ENCODE results near the gene ARV1. TPM values are rescaled to one million over a fixed set of nuclear protein-coding genes. Genes with fewer than 3 reads are reported as not detected.

Gene ARV1
- total and polyA plus RNA-seq, 2 of the 13 experiments (the other 11 are each of a cell fraction or from before 2014, with no cell fraction given), result 13.0 to 15.2 TPM

DNA sequence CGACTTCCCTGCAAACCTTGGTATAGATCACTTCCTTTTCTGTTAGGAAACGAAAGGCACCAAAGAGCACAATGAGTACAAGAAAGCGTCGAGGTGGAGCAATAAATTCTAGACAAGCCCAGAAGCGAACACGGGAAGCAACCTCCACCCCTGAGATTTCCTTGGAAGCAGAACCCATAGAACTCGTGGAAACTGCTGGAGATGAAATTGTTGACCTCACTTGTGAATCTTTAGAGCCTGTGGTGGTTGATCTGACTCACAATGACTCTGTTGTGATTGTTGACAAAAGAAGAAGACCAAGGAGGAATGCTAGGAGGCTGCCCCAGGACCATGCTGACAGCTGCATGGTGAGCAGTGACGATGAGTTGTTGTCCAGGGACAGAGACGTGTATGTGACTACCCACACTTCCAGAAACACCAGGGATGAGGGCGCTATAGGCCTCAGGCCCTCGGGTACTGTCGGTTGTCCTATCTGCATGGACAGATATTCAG, 42.7 kb downstream of the ARV1 start (continued):
- TF ChIP-seq, protein P1, sequence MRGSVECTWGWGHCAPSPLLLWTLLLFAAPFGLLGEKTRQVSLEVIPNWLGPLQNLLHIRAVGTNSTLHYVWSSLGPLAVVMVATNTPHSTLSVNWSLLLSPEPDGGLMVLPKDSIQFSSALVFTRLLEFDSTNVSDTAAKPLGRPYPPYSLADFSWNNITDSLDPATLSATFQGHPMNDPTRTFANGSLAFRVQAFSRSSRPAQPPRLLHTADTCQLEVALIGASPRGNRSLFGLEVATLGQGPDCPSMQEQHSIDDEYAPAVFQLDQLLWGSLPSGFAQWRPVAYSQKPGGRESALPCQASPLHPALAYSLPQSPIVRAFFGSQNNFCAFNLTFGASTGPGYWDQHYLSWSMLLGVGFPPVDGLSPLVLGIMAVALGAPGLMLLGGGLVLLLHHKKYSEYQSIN (CRISPR knock-in tag; IDR thresholded peaks at IDR 0.05; ENCODE audit: borderline replicate concordance), result no peak
- TF ChIP-seq ZNF614 (CRISPR knock-in tag; IDR thresholded peaks at IDR 0.05; ENCODE audit: borderline replicate concordance) (no peak), ZNF282 (IDR thresholded peaks at IDR 0.05; ENCODE audit: partially characterized antibody) (no peak), ARNT2 (CRISPR knock-in tag; IDR thresholded peaks at IDR 0.05; ENCODE audit: low read depth) (no peak), NR1H2 (CRISPR knock-in tag; IDR thresholded peaks at IDR 0.05; ENCODE audit: borderline replicate concordance, low read depth) (no peak), ZFAT (CRISPR knock-in tag; conservative IDR thresholded peaks at IDR 0.05) (no peak), ZNF34 (CRISPR knock-in tag; IDR thresholded peaks at IDR 0.05; ENCODE audit: borderline replicate concordance) (no peak), ZC3H13 (CRISPR knock-in tag; IDR thresholded peaks at IDR 0.05) (no peak)
- TF ChIP-seq, protein P2, sequence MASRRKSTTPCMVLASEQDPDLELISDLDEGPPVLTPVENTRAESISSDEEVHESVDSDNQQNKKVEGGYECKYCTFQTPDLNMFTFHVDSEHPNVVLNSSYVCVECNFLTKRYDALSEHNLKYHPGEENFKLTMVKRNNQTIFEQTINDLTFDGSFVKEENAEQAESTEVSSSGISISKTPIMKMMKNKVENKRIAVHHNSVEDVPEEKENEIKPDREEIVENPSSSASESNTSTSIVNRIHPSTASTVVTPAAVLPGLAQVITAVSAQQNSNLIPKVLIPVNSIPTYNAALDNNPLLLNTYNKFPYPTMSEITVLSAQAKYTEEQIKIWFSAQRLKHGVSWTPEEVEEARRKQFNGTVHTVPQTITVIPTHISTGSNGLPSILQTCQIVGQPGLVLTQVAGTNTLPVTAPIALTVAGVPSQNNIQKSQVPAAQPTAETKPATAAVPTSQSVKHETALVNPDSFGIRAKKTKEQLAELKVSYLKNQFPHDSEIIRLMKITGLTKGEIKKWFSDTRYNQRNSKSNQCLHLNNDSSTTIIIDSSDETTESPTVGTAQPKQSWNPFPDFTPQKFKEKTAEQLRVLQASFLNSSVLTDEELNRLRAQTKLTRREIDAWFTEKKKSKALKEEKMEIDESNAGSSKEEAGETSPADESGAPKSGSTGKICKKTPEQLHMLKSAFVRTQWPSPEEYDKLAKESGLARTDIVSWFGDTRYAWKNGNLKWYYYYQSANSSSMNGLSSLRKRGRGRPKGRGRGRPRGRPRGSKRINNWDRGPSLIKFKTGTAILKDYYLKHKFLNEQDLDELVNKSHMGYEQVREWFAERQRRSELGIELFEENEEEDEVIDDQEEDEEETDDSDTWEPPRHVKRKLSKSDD (CRISPR knock-in tag; IDR thresholded peaks at IDR 0.05; ENCODE audit: low read depth), result no peak
- TF ChIP-seq, protein P3, sequence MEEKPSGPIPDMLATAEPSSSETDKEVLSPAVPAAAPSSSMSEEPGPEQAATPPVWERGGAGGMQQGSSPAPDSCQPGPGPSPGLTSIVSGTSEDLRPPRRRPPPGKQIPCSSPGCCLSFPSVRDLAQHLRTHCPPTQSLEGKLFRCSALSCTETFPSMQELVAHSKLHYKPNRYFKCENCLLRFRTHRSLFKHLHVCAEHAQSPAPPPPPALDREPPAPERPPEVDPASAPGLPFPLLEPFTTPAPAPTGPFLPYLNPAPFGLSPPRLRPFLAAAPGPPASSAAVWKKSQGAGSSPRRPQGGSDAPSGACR (CRISPR knock-in tag; IDR thresholded peaks at IDR 0.05), result no peak
- TF ChIP-seq, protein P4, sequence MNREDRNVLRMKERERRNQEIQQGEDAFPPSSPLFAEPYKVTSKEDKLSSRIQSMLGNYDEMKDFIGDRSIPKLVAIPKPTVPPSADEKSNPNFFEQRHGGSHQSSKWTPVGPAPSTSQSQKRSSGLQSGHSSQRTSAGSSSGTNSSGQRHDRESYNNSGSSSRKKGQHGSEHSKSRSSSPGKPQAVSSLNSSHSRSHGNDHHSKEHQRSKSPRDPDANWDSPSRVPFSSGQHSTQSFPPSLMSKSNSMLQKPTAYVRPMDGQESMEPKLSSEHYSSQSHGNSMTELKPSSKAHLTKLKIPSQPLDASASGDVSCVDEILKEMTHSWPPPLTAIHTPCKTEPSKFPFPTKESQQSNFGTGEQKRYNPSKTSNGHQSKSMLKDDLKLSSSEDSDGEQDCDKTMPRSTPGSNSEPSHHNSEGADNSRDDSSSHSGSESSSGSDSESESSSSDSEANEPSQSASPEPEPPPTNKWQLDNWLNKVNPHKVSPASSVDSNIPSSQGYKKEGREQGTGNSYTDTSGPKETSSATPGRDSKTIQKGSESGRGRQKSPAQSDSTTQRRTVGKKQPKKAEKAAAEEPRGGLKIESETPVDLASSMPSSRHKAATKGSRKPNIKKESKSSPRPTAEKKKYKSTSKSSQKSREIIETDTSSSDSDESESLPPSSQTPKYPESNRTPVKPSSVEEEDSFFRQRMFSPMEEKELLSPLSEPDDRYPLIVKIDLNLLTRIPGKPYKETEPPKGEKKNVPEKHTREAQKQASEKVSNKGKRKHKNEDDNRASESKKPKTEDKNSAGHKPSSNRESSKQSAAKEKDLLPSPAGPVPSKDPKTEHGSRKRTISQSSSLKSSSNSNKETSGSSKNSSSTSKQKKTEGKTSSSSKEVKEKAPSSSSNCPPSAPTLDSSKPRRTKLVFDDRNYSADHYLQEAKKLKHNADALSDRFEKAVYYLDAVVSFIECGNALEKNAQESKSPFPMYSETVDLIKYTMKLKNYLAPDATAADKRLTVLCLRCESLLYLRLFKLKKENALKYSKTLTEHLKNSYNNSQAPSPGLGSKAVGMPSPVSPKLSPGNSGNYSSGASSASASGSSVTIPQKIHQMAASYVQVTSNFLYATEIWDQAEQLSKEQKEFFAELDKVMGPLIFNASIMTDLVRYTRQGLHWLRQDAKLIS (CRISPR knock-in tag; IDR thresholded peaks at IDR 0.05), result no peak
- TF ChIP-seq, protein P5, sequence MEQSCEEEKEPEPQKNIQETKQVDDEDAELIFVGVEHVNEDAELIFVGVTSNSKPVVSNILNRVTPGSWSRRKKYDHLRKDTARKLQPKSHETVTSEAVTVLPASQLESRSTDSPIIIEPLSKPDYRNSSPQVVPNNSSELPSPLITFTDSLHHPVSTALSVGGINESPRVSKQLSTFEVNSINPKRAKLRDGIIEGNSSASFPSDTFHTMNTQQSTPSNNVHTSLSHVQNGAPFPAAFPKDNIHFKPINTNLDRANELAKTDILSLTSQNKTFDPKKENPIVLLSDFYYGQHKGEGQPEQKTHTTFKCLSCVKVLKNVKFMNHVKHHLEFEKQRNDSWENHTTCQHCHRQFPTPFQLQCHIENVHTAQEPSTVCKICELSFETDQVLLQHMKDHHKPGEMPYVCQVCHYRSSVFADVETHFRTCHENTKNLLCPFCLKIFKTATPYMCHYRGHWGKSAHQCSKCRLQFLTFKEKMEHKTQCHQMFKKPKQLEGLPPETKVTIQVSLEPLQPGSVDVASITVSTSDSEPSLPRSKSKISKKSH (CRISPR knock-in tag; IDR thresholded peaks at IDR 0.05; ENCODE audit: borderline replicate concordance), result no peak
- TF ChIP-seq, protein P6, sequence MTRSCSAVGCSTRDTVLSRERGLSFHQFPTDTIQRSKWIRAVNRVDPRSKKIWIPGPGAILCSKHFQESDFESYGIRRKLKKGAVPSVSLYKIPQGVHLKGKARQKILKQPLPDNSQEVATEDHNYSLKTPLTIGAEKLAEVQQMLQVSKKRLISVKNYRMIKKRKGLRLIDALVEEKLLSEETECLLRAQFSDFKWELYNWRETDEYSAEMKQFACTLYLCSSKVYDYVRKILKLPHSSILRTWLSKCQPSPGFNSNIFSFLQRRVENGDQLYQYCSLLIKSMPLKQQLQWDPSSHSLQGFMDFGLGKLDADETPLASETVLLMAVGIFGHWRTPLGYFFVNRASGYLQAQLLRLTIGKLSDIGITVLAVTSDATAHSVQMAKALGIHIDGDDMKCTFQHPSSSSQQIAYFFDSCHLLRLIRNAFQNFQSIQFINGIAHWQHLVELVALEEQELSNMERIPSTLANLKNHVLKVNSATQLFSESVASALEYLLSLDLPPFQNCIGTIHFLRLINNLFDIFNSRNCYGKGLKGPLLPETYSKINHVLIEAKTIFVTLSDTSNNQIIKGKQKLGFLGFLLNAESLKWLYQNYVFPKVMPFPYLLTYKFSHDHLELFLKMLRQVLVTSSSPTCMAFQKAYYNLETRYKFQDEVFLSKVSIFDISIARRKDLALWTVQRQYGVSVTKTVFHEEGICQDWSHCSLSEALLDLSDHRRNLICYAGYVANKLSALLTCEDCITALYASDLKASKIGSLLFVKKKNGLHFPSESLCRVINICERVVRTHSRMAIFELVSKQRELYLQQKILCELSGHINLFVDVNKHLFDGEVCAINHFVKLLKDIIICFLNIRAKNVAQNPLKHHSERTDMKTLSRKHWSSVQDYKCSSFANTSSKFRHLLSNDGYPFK (CRISPR knock-in tag; IDR thresholded peaks at IDR 0.05; ENCODE audit: borderline replicate concordance), result no peak

Measured in HepG2 (cell line).